ENCODE results near the gene TMEFF2.

GRCh38 chr2:191933307-191934105 is 261.2 kb downstream of the TMEFF2 start:
- no peak for TF ChIP-seq SMC3 (IDR thresholded peaks at IDR 0.05; ENCODE audit: low read depth, low read length)
- TF ChIP-seq, protein P1, sequence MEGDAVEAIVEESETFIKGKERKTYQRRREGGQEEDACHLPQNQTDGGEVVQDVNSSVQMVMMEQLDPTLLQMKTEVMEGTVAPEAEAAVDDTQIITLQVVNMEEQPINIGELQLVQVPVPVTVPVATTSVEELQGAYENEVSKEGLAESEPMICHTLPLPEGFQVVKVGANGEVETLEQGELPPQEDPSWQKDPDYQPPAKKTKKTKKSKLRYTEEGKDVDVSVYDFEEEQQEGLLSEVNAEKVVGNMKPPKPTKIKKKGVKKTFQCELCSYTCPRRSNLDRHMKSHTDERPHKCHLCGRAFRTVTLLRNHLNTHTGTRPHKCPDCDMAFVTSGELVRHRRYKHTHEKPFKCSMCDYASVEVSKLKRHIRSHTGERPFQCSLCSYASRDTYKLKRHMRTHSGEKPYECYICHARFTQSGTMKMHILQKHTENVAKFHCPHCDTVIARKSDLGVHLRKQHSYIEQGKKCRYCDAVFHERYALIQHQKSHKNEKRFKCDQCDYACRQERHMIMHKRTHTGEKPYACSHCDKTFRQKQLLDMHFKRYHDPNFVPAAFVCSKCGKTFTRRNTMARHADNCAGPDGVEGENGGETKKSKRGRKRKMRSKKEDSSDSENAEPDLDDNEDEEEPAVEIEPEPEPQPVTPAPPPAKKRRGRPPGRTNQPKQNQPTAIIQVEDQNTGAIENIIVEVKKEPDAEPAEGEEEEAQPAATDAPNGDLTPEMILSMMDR (conservative IDR thresholded peaks at IDR 0.05; ENCODE audit: low read depth, low read length) = no peak
- TF ChIP-seq MXI1 (IDR thresholded peaks at IDR 0.05; ENCODE audit: borderline replicate concordance, low read depth, low read length) = no peak
- no peak for TF ChIP-seq FOS (IDR thresholded peaks at IDR 0.05; ENCODE audit: low read depth, low read length)
- TF ChIP-seq POLR2A (IDR thresholded peaks at IDR 0.05; ENCODE audit: low read depth, low read length) = no peak
- TF ChIP-seq RFX5 (IDR thresholded peaks at IDR 0.05; ENCODE audit: low read depth, low read length) = no peak
- TF ChIP-seq, protein P2, sequence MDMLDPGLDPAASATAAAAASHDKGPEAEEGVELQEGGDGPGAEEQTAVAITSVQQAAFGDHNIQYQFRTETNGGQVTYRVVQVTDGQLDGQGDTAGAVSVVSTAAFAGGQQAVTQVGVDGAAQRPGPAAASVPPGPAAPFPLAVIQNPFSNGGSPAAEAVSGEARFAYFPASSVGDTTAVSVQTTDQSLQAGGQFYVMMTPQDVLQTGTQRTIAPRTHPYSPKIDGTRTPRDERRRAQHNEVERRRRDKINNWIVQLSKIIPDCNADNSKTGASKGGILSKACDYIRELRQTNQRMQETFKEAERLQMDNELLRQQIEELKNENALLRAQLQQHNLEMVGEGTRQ (IDR thresholded peaks at IDR 0.05; ENCODE audit: low read depth, low read length) = no peak
- no peak for TF ChIP-seq RCOR1 (IDR thresholded peaks at IDR 0.05; ENCODE audit: insufficient replicate concordance, low read length)
- no peak for TF ChIP-seq CEBPB (IDR thresholded peaks at IDR 0.05; ENCODE audit: low read depth, low read length)
- no peak for TF ChIP-seq CHD1 (IDR thresholded peaks at IDR 0.05; ENCODE audit: low read depth, low read length)
- no peak for TF ChIP-seq RAD21 (IDR thresholded peaks at IDR 0.05; ENCODE audit: low read length)

All from IMR-90 (cell line).